Activated T-cell treated with anti-CD3 and anti-CD28 coated beads for 1 hour (primary cell): ENCODE measurements around the gene TULP4.
"Not testable (repeated sequence)": the region's sequence is repeated elsewhere in the genome, so short reads cannot be mapped to it uniquely, and the experiment has no call there.

Experiments
- DNase-seq: peaks from one replicate; pipeline ENCODE4 v3.0.0-alpha.2; 2020; ENCODE audit warnings: low read depth

Gene TULP4

GRCh38 chr6:158531970-158532369 lies 219.7 kb downstream of the TULP4 start:
- DNase-seq, result no peak

GRCh38 chr6:158536084-158536890 lies 224.0 kb downstream of the TULP4 start:
- peak; percentile 53 for DNase-seq

- no peak for DNase-seq
Measured at GRCh38 chr6:158536891-158537798, 224.9 kb downstream of the TULP4 start.

- DNase-seq, result no peak
Measured at GRCh38 chr6:158538741-158539140, 226.5 kb downstream of the TULP4 start.

- no peak for DNase-seq
Measured at GRCh38 chr6:158539413-158539812, 227.1 kb downstream of the TULP4 start.

- no peak for DNase-seq
Measured at GRCh38 chr6:158539881-158540280, 227.6 kb downstream of the TULP4 start.

- no peak for DNase-seq
Measured at GRCh38 chr6:158543606-158544185, 231.4 kb downstream of the TULP4 start.

GRCh38 chr6:158544428-158544827 lies 232.2 kb downstream of the TULP4 start:
- DNase-seq, result no peak

- DNase-seq, result no peak
Measured at GRCh38 chr6:158545043-158545966, 233.0 kb downstream of the TULP4 start.

- no peak for DNase-seq
Measured at GRCh38 chr6:158548418-158549161, 236.3 kb downstream of the TULP4 start.

- DNase-seq, result no peak
Measured at GRCh38 chr6:158552055-158552795, 240.0 kb downstream of the TULP4 start.

GRCh38 chr6:158552796-158553138 lies 240.5 kb downstream of the TULP4 start:
- DNase-seq, result no peak

- DNase-seq, result no peak
Measured at GRCh38 chr6:158554611-158555361, 242.5 kb downstream of the TULP4 start.

- no peak for DNase-seq
Measured at GRCh38 chr6:158556113-158556512, 243.8 kb downstream of the TULP4 start.

GRCh38 chr6:158557110-158557509 lies 244.8 kb downstream of the TULP4 start:
- DNase-seq, result not testable (repeated sequence)

GRCh38 chr6:158557927-158558326 lies 245.7 kb downstream of the TULP4 start:
- DNase-seq, result no peak

- no peak for DNase-seq
Measured at GRCh38 chr6:158558415-158559306, 246.4 kb downstream of the TULP4 start.

- DNase-seq, result no peak
Measured at GRCh38 chr6:158559338-158559894, 247.2 kb downstream of the TULP4 start.
